GM18499 (cell line): ENCODE measurements around the gene NOTCH2.
"Not testable (repeated sequence)": the region's sequence is repeated elsewhere in the genome, so short reads cannot be mapped to it uniquely, and the experiment has no call there.

Experiments used
- ATAC-seq: cut with Tn5 transposase; IDR thresholded peaks from one replicate; pipeline ENCODE4 v1.9.1; 2021; ENCODE audit warnings: moderate number of reproducible peaks; ENCODE audit not compliant: insufficient read depth, unreplicated experiment

NOTCH2 gene

DNA sequence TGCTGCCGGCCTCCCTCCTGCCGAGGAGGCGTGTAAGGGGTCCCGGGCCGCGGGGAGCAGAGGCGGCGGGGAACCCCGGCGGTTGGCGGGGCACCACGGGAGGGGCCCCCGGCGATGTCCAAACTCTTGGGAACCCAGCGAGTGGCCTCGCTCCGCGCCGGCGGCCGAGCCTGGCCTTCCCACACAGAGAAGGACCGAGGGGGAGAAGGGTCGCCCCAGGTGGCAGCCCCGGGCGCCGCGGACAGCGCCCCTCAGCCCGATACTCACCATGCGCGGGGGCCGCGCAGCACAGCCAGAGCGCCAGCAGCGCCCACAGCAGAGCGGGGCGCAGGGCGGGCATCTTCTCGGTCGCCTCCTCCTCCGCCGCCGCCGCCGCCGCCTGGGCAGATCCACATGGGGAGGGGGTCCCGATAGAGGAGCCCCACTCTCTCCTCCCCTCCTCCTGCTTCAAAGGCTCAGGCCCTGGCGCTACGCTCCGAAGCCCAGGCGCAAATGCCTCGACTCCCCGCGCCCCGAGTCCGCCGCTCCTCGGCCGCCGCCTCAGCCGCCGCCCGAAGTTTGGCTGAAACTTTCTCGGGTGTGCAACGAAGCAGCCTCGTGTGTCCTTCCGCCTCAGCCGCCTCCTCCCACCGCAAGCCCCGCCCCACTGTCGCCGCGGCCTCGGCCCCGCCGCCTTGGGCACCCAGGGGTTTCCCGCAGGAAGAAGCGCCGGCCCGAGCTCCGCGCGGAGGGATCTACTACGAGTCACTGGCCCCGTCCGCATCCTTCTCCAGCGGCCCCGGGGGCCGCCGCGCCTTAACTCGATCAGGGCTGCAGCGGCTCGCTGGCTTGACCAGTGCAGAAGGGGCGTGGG lies at the start of gene NOTCH2:
Gene NOTCH2 (minus strand): TSS at position 596 of the 853 bp plus-strand sequence. CDS start 256 bp downstream, at position 340.
- not testable (repeated sequence) for ATAC-seq

- peak; percentile 36 for ATAC-seq
Observed at GRCh38 chr1:120117371-120118177, 48.1 kb upstream of the NOTCH2 start.

- ATAC-seq: not testable (repeated sequence)
Observed at GRCh38 chr1:120116094-120116493, 46.6 kb upstream of the NOTCH2 start.

GRCh38 chr1:120113134-120113533 lies 43.7 kb upstream of the NOTCH2 start:
- ATAC-seq: not testable (repeated sequence)

DNA sequence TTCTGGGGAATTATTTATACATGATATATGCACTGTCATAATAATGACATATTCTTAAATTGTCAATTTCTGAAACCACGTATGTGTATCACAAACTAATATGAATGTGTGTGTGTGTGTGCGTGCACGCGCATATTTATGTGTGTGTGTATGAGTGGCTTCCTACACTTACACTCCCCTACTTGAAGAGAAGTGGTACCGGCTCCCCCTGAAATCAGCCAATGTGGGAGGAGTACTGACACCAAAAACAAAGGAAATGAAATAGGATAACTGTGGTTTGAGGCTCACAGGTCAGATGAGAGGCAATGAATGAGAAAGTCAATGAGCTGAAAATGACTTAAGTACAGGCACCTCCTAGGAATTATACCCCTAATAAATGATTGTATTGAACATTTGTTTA lies 42.8 kb upstream of the NOTCH2 start:
- ATAC-seq: not testable (repeated sequence)

- not testable (repeated sequence) for ATAC-seq
Observed at GRCh38 chr1:120111771-120112170, 42.3 kb upstream of the NOTCH2 start.

- not testable (repeated sequence) for ATAC-seq
Observed at GRCh38 chr1:120111008-120111407, 41.5 kb upstream of the NOTCH2 start.

DNA sequence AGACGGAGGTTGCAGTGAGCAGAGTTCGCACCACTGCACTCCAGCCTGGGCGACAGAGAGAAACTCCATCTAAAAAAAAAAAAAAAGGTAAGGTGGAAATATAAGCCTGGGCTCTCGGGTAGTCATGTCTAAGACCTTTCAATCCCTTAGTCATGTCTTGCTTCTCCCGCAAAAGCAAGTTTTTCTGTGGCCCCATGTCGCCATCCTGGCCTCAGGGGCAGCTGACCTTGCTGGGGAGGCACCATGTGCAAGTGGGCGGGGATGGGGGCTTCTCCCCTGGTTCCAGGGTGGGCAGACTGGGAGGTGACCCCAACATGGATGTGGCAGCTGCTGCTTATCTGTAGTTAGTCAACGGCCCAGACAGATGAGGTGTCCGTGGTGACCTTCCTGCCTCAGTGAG lies 40.2 kb upstream of the NOTCH2 start:
- not testable (repeated sequence) for ATAC-seq

DNA sequence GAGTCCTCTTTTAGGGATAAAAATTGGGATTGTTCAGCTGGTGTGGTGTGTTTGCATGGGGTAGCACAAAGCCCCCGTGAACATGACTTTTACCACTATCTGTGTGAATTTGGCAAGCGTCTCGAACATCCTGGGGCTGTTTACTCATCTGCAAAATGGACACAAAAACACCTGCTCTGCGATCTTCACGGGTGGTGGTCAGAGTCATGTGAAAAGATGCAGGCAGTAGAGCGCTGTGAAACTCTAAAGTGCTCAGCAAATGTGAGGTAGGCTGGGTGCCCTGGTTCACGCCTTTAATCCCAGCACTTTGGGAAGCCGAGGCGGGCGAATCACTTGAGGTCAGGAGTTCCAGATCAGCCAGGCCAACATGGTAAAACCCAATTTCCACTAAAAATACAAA lies 39.7 kb upstream of the NOTCH2 start:
- not testable (repeated sequence) for ATAC-seq

GRCh38 chr1:120105288-120105687 lies 35.8 kb upstream of the NOTCH2 start:
- ATAC-seq: not testable (repeated sequence)

DNA sequence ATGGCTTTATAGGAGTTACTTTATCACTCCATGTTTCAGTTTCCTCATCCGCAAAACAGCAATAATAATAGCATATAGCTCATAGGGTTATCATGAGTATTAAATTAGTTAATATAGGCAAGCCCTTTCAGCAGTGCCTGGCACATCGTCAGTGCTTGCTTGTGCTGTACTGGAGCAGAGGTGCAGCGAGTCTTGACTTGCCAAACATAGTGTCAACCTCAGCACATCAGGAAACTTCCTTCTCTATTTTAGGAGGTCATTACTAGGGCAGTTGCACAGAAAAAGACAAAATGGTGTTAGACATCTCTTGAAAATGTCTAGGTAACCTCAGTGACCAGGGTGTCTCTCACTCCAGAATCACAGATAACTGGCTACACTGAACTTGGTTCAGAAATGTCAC lies 34.3 kb upstream of the NOTCH2 start:
- not testable (repeated sequence) for ATAC-seq

- ATAC-seq: not testable (repeated sequence)
Observed at GRCh38 chr1:120101593-120101992, 32.1 kb upstream of the NOTCH2 start.

- ATAC-seq: not testable (repeated sequence)
Observed at GRCh38 chr1:120100590-120100989, 31.1 kb upstream of the NOTCH2 start.

- ATAC-seq: not testable (repeated sequence)
Observed at GRCh38 chr1:120098986-120099759, 29.7 kb upstream of the NOTCH2 start.

DNA sequence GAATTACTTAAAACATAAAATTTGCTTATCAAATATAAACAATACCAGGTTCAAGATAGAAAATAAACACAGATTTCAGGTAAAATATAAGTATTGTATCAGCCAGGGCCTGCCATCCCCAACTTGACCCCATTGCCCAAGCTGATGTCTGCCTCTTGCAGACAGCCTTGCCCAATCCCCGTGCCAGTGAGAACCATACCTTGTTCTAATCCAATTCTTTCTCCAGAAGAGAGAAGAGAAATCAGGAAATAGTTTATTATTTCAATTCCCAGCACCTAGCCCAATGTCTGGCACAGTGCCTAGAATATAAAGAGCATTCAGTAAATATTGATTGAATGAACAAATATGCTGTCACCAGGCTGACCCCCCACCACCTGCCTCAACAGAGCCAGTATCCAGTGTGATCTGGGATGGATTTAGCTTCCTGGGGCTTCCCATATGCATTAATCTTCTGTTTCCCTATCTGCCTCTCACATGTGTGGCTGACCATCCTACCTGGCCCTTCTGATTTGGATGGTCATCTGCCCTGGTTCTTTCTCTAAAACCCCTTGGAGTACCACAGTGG lies 27.6 kb upstream of the NOTCH2 start:
- not testable (repeated sequence) for ATAC-seq

DNA sequence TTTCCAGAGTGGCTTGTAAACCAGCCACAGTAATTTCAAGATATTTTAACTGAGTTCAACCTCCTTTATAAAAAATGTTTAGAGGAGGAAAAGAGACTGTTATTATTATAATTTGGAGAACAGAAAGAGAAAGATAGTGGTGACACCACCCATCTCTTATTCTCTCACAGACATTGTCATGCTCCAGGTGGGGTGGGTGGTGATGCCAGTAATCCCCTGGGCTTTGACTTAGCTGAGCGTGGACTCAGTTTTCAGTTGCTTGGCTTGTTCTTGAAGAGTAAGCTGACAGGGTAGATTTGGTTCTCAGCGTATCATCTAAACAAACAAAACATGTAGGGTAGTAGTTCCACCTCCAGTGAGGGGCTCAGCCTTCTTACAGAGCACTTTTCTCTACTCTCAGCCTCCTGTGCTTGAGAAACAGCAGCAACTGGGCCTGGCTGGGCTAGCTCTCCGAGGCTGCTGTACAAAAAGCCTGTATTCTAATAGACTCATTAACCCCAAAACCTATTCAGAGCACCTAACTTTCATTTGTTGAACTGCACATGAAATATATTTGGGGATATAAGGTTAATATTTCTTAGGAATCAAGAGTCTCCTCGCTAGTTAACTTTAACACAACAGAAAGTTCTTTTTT lies 24.2 kb upstream of the NOTCH2 start:
- ATAC-seq: not testable (repeated sequence)

DNA sequence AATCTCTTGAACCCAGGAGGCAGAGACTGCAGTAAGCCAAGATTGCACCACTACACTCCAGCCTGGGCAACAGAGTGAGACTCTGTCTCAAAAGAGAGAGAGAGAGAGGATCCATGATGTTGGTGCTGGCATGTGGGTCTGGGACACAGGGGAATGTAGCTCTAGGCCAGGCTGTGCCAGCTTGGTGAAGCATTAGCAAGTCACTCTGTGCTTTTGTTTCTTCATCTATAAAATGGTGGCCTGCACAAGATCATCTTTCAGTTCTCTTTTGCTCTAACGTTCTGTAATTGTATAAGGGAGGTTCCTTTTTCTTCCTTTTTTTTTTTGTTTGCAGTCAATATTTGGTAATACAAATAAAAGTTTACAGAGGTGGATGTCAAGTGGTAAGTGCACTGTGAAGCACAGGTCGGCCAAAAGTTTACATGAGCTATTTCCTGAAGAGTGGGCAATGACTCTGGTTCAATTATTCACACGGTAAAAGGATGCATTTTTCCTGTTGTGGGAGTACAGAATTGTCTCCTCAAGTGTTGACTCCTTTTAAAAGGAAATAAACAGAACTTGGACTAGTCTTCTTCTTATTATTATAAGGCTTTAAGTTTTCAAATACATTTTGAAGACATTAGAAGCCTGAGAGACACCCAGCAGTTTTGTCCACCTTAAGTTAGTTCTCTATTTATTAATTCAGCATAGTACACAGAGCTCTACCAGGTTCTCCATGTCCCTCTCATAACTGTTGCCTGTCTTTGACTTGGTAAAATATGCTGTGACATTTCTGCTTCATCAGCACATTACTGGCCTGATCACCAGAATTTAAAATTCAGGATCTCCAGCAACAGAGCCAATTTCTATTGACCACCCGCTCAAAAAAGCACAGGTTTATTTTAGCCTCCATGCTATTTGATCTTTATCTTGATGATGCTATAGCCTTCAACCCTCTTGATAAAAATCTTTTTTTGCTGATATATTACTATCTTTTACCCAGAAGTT lies 23.1 kb upstream of the NOTCH2 start:
- ATAC-seq: not testable (repeated sequence)

DNA sequence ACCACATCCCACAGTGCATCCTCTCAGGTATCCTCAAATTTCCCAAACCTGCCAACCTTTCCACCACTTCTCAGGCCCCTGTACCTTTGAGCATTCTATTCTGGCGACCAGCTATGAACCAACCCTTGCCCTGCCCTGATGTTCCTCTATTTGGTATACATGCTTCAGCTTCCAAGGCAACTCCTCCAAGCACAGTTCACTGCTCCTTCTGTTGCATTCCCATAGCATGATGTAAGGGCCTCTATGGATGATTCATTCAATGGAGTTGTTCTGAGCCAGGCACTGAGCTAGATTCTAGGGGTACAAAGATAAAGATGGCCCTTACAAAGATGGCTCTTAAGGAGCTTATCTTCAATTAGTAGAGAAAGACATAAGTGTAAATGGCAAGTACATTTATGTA lies 21.4 kb upstream of the NOTCH2 start:
- ATAC-seq: not testable (repeated sequence)
